ENCODE measurements around the gene CLDN5.
A peak's percentile ranks its signal among the peaks of the same experiment; 100 is the strongest.

Gene CLDN5

GRCh38 chr22:19515654-19516377, 8.4 kb downstream of the CLDN5 start:
- no peak for DNase-seq (ENCODE audit: low read depth in 1 of 2, low spot score in 1 of 2)
- Histone ChIP-seq H3K27me3 (ENCODE audit: insufficient read depth, poor library complexity, severe bottlenecking) (no peaks in the 10 kb centered on the region), H3K27ac (replicated peaks) (no peak overlapping the region), H3K4me3 (replicated peaks; ENCODE audit: insufficient read depth, low read length) (no peak overlapping the region)
- TF ChIP-seq GABPA (IDR thresholded peaks at IDR 0.05; ENCODE audit: low read depth) (no peak), POLR2AphosphoS5 (IDR thresholded peaks at IDR 0.05; ENCODE audit: low read depth) (0 out of 2 replicates have a peak, but pooled peaks have one; percentile 15), SPI1 (IDR thresholded peaks at IDR 0.05; ENCODE audit: borderline replicate concordance, low read depth) (no peak), CTCF (IDR thresholded peaks at IDR 0.05; ENCODE audit: insufficient read depth, low read length) (no peak)
- TF ChIP-seq, protein P1, sequence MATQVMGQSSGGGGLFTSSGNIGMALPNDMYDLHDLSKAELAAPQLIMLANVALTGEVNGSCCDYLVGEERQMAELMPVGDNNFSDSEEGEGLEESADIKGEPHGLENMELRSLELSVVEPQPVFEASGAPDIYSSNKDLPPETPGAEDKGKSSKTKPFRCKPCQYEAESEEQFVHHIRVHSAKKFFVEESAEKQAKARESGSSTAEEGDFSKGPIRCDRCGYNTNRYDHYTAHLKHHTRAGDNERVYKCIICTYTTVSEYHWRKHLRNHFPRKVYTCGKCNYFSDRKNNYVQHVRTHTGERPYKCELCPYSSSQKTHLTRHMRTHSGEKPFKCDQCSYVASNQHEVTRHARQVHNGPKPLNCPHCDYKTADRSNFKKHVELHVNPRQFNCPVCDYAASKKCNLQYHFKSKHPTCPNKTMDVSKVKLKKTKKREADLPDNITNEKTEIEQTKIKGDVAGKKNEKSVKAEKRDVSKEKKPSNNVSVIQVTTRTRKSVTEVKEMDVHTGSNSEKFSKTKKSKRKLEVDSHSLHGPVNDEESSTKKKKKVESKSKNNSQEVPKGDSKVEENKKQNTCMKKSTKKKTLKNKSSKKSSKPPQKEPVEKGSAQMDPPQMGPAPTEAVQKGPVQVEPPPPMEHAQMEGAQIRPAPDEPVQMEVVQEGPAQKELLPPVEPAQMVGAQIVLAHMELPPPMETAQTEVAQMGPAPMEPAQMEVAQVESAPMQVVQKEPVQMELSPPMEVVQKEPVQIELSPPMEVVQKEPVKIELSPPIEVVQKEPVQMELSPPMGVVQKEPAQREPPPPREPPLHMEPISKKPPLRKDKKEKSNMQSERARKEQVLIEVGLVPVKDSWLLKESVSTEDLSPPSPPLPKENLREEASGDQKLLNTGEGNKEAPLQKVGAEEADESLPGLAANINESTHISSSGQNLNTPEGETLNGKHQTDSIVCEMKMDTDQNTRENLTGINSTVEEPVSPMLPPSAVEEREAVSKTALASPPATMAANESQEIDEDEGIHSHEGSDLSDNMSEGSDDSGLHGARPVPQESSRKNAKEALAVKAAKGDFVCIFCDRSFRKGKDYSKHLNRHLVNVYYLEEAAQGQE (IDR thresholded peaks at IDR 0.05; ENCODE audit: insufficient replicate concordance, low read depth) = no peak

- no peaks in the 10 kb centered on the region for H3K27me3 ChIP-seq (ENCODE audit: insufficient read depth, poor library complexity, severe bottlenecking)
- no peak overlapping the region for H3K27ac ChIP-seq (replicated peaks)
- DNase-seq (ENCODE audit: low read depth in 1 of 2, low spot score in 1 of 2) = no peak
- no peak overlapping the region for H3K4me3 ChIP-seq (replicated peaks; ENCODE audit: insufficient read depth, low read length)
- TF ChIP-seq, protein P1 (IDR thresholded peaks at IDR 0.05; ENCODE audit: insufficient replicate concordance, low read depth) = no peak
- TF ChIP-seq GABPA (IDR thresholded peaks at IDR 0.05; ENCODE audit: low read depth) = no peak
- TF ChIP-seq POLR2AphosphoS5 (IDR thresholded peaks at IDR 0.05; ENCODE audit: low read depth) = no peak
- TF ChIP-seq SPI1 (IDR thresholded peaks at IDR 0.05; ENCODE audit: borderline replicate concordance, low read depth) = no peak
- no peak for TF ChIP-seq CTCF (IDR thresholded peaks at IDR 0.05; ENCODE audit: insufficient read depth, low read length)
Observed at GRCh38 chr22:19514831-19515565, 9.2 kb downstream of the CLDN5 start.

GRCh38 chr22:19513823-19514222, 10.4 kb downstream of the CLDN5 start:
- no peak overlapping the region for H3K27ac ChIP-seq (replicated peaks)
- H3K4me3 ChIP-seq (replicated peaks; ENCODE audit: insufficient read depth, low read length) = no peak overlapping the region
- no peaks in the 10 kb centered on the region for H3K27me3 ChIP-seq (ENCODE audit: insufficient read depth, poor library complexity, severe bottlenecking)
- TF ChIP-seq, protein P1 (IDR thresholded peaks at IDR 0.05; ENCODE audit: insufficient replicate concordance, low read depth) = no peak
- no peak for TF ChIP-seq CTCF (IDR thresholded peaks at IDR 0.05; ENCODE audit: insufficient read depth, low read length)
- no peak for TF ChIP-seq POLR2AphosphoS5 (IDR thresholded peaks at IDR 0.05; ENCODE audit: low read depth)
- no peak for TF ChIP-seq SPI1 (IDR thresholded peaks at IDR 0.05; ENCODE audit: borderline replicate concordance, low read depth)
- TF ChIP-seq GABPA (IDR thresholded peaks at IDR 0.05; ENCODE audit: low read depth) = no peak
- DNase-seq (ENCODE audit: low read depth in 1 of 2, low spot score in 1 of 2) = no peak
